ENCODE results near the gene PATE3. TPM values are rescaled to one million over a fixed set of nuclear protein-coding genes. Genes with fewer than 3 reads are reported as not detected.

The PATE3 gene
- total RNA-seq, 4 donors from 2014 or later, result not detected

DNA sequence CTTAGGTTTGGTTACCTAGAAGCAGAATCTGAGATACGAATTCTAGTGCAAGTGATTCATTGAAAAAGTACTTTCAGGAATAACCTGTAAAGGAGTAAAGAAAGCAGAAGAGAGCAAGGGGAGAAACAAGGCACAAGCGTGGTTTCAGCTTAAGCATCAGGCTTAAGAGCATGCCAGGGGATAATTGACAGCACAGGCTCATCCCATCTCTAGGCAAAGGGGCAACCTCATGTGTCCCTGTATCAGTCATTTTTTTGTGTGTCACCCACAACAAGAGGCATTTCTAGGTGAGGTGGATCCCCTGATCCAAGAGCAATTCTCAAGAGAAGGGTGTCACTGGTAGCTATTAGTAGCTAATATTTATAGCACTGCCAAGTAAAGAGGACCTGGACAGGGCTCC lies 17.3 kb upstream of the PATE3 start:
- H3K4me1 ChIP-seq, result no peaks in the 10 kb centered on the region
- ATAC-seq, result no peak
- intact Hi-C loops (cut with DNase I; ENCODE audit: low total_unique reads) (no loop called here), in situ Hi-C loops (cut with MboI; ENCODE audit: low sequenced_read_pairs in 4 of 4) (no loop called here)
- H3K4me3 ChIP-seq, result no peak overlapping the region
- no peaks in the 10 kb centered on the region for H3K27me3 ChIP-seq
- H3K36me3 ChIP-seq, result no peaks in the 10 kb centered on the region
- TF ChIP-seq POLR2A (IDR thresholded peaks at IDR 0.05) (no peak), CTCF (IDR thresholded peaks at IDR 0.05 in 4 of 5, conservative IDR thresholded peaks at IDR 0.05 in 1 of 5) (no peak)
- no peak overlapping the region for H3K27ac ChIP-seq
- no peak for DNase-seq
- H3K9me3 ChIP-seq, result no peaks in the 10 kb centered on the region

GRCh38 chr11:125772834-125773505 lies 15.0 kb upstream of the PATE3 start:
- intact Hi-C loops (cut with DNase I; ENCODE audit: low total_unique reads), result no loop called here
- Histone ChIP-seq H3K4me3 (no peak overlapping the region), H3K36me3 (no peaks in the 10 kb centered on the region), H3K9me3 (no peaks in the 10 kb centered on the region), H3K4me1 (no peaks in the 10 kb centered on the region), H3K27ac (no peak overlapping the region), H3K27me3 (no peaks in the 10 kb centered on the region)
- TF ChIP-seq POLR2A (IDR thresholded peaks at IDR 0.05), result no peak
- no peak for TF ChIP-seq CTCF (IDR thresholded peaks at IDR 0.05 in 4 of 5, conservative IDR thresholded peaks at IDR 0.05 in 1 of 5)
- DNase-seq (no peak), ATAC-seq (no peak)
- in situ Hi-C loops (cut with MboI; ENCODE audit: low sequenced_read_pairs in 4 of 4), result no loop called here

DNA sequence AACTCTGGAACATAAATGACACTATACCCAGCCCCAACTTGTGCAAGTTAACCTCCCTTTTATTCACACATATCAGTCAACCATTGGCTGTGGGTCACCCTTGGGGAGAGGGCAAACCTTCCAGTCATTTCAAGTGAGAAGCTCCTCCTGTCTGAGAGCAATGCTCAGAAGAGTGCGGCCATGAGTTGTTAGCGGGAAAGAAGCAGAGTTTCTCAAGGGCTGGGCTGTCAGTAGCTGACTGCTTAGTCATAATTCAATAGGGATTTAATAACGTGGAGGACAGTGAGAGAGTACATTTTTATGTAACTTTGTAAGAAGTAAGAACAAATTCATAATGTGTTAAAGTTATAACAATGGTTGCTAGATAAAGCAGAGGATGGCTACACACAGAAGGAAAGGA lies 14.4 kb upstream of the PATE3 start:
- H3K36me3 ChIP-seq, result no peaks in the 10 kb centered on the region
- no peaks in the 10 kb centered on the region for H3K9me3 ChIP-seq
- H3K27me3 ChIP-seq, result no peaks in the 10 kb centered on the region
- ATAC-seq (no peak), DNase-seq (no peak)
- intact Hi-C loops (cut with DNase I; ENCODE audit: low total_unique reads), result no loop called here
- no peak overlapping the region for H3K27ac ChIP-seq
- H3K4me3 ChIP-seq, result no peak overlapping the region
- H3K4me1 ChIP-seq, result no peaks in the 10 kb centered on the region
- in situ Hi-C loops (cut with MboI; ENCODE audit: low sequenced_read_pairs in 4 of 4), result no loop called here
- TF ChIP-seq POLR2A (IDR thresholded peaks at IDR 0.05) (no peak), CTCF (IDR thresholded peaks at IDR 0.05 in 4 of 5, conservative IDR thresholded peaks at IDR 0.05 in 1 of 5) (no peak)

GRCh38 chr11:125777309-125777708 lies 10.6 kb upstream of the PATE3 start:
- H3K9me3 ChIP-seq, result no peaks in the 10 kb centered on the region
- intact Hi-C loops (cut with DNase I; ENCODE audit: low total_unique reads) (no loop called here), in situ Hi-C loops (cut with MboI; ENCODE audit: low sequenced_read_pairs in 4 of 4) (no loop called here)
- H3K4me3 ChIP-seq, result no peak overlapping the region
- no peak overlapping the region for H3K27ac ChIP-seq
- H3K36me3 ChIP-seq, result no peaks in the 10 kb centered on the region
- no peak for DNase-seq
- no peaks in the 10 kb centered on the region for H3K4me1 ChIP-seq
- ATAC-seq, result no peak
- H3K27me3 ChIP-seq, result no peaks in the 10 kb centered on the region
- no peak for TF ChIP-seq POLR2A (IDR thresholded peaks at IDR 0.05)
- no peak for TF ChIP-seq CTCF (IDR thresholded peaks at IDR 0.05 in 4 of 5, conservative IDR thresholded peaks at IDR 0.05 in 1 of 5)

- Histone ChIP-seq H3K4me3 (no peak within 1 kb of the TSS), H3K4me1 (no peaks in the 10 kb centered on the region), H3K36me3 (no peaks in the 10 kb centered on the region), H3K27me3 (no peaks in the 10 kb centered on the region), H3K9me3 (no peaks in the 10 kb centered on the region), H3K27ac (no peak within 1 kb of the TSS)
- in situ Hi-C loops (cut with MboI; ENCODE audit: low sequenced_read_pairs in 4 of 4), result no loop called here
- ATAC-seq (no peak), DNase-seq (no peak)
- TF ChIP-seq CTCF (IDR thresholded peaks at IDR 0.05 in 4 of 5, conservative IDR thresholded peaks at IDR 0.05 in 1 of 5), result no peak
- TF ChIP-seq POLR2A (IDR thresholded peaks at IDR 0.05), result no peak
- intact Hi-C loops (cut with DNase I; ENCODE audit: low total_unique reads), result no loop called here
Measured at GRCh38 chr11:125778728-125779127, 9.2 kb upstream of the PATE3 start, which contains the start of gene PATE2. Gene PATE2 (minus strand): TSS chr11:125778828. CDS start chr11:125778773, 55 bp downstream.
